ENCODE results near the gene FRA10AC1.
"Not testable (repeated sequence)": the region's sequence is repeated elsewhere in the genome, so short reads cannot be mapped to it uniquely, and the experiment has no call there.

Gene FRA10AC1

DNA sequence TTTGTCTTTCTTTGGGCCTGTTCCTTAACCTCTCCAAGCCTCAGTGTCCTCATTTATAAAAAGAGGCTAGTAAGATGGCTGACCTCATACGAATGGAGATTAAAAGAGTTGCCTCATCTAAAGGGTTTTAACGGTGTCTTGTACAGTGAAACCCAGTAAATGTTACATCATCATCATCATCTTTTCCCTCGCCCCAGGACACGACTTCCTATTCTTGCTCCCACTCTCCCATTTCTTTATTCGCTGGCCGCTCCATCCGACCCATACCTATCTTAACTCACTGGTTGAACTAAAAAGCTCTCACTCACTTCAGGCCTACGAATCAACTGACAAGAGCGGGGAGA, 554 bp downstream of the FRA10AC1 start:
- DNase-seq = no peak

DNA sequence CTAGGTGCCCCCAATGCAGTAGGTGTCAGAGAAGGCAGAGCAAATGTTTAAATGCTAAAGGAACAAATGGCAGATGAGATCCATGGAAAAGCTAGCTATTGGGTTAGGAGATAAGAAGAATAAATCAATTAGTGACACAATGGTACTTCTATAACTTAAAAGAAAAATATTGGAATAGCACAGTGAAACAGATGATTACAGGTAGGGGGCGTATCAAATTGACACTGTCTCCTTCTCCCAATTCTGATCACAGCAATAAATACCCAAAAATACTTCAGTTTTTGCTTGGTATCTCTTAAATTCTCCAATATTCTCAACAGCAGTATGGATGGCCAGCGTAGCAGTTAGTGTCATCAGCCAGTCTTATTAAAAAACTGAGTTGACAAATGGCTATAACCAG, 5.2 kb downstream of the FRA10AC1 start:
- DNase-seq = no peak

DNA sequence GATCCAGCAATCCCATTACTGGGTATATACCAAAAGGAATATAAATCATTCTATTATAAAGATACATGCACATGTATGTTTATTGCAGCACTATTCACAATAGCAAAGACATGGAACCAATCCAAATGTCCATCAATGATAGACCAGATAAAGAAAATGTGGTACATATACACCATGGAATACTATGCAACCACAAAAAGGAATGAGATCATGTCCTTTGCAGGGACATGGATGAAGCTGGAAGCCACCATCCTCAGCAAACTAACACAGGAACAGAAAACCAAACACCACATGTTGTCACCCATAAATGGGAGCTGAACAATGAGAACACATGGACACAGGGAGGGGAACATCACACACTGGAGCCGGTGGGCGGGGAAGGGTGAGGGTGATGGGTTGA, 5.8 kb downstream of the FRA10AC1 start:
- DNase-seq = not testable (repeated sequence)

DNA sequence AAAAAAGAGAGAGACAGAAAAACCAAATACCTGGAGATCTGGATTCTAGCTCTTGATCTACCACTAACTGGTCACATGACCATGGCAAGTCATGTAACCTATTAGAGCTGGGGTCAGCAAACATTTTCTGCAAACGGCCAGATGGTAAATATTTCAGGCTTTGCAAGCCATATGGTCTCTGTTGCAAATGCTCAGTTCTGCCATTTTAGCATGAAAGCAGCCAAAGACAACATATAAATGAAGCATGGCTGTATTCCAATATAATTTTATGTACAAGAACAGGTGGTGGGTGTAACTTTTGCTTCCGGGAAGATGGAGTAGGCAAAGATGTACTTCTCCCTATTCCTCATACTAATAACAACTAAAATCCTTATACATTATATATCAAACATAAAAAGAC, 6.7 kb downstream of the FRA10AC1 start:
- no peak for DNase-seq

DNA sequence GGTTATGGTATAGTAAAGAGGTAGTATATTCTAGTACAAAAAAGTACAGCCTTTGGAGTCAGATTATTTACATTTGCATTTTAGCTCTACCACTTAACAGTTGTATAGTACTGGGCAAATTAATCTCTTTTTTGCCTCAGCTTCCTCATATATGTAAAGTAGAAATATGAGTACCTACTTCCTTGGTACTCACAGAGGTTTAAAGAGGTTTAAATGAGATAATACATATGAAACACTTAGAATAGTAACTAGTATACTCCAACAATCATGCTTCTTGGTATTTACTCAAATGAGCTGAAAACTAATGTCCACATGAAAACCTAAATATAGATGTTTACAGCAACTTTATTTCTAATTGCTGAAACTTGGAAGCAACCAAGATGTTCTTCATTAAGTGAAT, 14.7 kb downstream of the FRA10AC1 start:
- DNase-seq = no peak

DNA sequence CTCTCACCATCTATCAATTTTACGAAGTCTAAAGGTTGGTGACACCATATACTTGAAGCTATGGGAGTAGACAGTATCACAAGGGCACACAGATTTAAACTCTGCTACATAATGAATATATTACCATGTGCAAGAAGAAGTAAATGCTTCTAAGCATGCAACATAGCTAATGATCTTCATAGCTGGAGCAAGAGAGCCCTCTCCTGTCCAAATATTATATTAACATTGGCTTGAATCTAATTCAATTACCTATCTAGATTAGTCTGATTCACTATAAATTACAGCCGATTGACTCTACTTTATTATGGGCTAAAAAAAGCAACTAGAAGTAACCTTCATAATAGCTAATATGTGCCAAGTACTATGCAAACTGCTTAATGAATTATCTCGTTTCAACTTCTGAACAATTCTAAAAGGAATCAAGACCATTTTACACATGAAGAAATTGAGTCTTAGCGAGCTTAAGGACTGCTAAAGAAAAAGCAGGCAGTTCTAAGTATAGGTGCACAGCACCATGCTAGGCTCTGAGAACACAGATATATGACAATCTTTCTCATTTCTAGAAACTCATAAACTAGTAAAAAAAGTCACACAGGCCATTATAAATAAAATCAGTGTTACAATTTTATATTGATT, 21.9 kb downstream of the FRA10AC1 start:
- DNase-seq = no peak

DNA sequence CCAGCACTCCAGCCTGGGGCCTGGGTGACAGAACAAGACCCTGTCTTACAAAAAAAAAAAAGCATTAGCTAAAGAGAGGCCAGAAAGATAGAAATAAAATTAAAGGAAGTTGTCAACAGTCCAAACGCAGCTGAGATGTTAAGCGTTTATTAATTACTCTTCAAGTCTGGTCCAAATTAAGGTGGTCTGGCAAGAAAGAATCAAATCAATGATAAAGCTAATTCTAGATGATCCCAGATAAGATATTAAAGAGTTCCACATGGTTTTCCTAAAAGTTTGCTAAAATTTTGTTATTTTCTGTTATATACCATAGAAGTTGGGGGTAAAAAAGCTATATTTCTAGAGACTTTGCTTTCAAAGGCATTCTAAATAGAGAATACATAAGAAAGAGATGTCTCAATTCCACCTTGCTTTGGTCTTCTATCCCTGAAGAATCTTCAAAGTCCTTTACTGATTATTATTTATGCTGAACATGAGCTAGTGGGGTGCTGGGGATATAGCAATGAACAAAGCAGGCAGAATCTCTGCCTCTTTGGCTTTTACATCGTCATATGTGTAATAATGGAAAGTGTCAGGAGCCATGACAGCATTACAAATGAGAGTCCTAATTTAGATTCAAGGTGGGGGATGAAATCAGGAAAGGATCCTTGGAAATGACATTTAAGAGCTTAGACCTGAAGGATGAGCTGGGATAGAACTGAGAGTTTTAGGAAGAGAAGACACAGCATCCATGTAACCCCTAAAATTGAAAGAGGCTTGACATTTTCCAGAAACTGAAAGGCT, 23.4 kb downstream of the FRA10AC1 start:
- no peak for DNase-seq

DNA sequence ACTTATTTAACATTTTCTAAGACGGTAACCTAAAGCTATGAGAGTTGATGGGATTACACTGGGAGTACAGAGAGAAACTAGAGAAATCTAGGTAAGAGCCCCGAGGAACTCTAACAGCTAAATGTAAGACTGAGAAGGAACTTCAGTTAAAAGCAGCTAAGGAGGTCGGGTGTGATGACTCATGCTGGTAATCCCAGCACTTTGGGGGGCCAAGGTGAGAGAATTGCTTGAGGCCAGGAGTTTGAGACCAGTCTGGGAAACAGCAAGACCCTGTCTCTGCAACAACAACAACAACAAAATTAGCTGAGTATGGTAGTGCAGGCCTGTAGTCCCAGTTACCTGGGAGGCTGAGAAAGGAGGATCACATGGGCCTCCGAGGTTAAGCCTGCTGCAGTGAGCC, 24.0 kb downstream of the FRA10AC1 start:
- no peak for DNase-seq

DNA sequence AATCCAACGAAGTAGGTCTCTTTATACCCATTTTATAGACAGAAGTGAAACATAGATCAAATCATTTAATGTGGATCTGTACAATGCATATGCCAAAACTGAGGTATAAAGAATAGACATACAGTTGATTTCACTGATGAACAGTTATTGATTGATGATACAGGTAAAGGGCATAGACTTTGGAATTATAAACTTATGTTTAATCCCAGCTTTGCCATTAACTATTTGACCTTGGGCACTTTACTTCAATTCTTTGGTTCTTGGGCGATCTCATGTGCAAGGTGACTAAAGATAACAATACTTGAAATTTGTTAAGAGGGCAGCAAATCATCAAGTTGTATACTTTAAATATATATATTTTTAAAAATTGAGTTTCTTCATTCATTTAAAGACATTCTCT, 28.6 kb downstream of the FRA10AC1 start:
- DNase-seq = no peak

DNA sequence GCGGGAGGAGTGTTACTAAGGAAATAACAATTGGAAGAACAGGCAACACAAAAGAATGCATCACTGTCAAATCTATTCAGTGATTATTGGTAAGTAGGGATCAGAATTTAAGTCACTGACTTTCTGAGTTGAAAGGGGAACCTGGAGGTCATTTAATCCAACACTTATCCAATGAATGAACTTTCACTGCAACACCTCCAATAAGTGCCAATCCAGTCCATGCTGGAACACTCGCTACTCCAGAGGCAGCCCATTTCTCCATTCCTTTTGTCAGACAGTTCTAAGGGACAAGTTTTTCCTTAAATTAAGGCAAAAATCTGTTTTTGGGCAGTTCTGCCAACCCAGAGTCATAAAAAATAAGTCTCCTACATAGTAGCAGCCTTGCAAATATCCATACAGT, 29.5 kb downstream of the FRA10AC1 start:
- DNase-seq = no peak

DNA sequence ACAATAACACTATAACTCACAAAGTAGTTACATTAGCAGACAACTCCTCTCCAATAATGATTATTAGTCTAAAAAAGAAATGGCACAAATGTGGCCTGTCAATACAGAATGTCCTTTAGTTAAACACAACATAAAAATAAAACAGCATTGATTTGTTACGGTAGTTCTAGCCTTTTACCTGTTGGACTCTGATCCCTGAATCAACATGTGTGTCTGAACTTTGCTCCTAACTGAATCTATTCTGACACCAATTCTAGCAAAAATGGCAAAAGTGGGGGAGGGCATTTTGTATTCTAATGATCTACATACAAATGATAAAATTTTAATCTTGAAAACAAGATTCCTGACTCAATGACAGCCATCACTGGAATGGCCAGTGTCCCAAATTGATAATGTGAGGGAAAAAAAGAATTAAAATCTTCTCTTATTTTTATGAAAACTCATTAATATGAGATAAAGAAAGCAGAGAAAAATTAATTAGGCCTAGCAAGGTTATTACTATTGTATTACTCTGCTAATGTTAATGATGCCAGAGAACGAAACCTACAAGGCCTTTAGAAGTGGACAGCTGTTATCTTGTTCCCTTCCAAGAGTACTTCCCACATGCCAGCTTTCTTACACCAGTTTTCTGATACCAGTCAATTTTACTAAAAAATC, 30.2 kb downstream of the FRA10AC1 start:
- DNase-seq = no peak

DNA sequence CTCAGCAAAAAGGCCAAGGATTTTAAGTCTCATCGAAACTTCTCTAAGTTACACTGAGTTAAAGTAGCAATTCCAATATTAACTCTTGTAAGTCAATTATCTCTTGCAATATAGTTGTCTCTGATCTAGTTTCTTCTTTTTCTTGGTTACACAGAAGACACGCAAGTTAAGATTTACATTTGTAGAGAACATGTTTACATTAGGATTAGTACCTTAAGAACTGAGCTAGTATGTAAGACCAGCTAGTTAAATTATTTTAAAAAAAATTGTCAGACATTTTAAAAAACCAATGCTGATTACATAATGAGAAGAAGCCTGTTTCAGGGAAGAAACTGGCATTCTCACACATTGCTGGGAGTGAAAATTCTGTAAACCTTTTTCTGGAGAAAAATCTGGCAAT, 31.4 kb downstream of the FRA10AC1 start:
- DNase-seq = no peak

DNA sequence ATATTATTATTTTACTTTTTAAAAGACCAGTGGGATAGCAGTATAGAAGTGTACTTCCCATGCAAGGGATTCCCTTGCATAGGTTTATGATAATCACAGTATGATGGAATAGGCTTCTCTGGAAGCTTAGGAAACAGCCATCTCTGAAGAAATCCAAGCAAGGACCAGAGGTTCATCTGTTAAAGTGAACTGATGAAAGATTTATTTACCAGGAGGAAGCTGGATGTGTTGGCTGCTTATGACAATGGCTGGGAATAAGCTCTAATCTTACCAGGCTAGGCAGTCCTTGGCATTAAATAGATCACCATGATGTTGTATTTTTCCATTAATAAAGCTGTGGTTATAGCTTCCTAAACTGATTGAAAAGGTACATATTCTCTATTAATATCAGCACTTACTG, 32.0 kb downstream of the FRA10AC1 start:
- DNase-seq = no peak

DNA sequence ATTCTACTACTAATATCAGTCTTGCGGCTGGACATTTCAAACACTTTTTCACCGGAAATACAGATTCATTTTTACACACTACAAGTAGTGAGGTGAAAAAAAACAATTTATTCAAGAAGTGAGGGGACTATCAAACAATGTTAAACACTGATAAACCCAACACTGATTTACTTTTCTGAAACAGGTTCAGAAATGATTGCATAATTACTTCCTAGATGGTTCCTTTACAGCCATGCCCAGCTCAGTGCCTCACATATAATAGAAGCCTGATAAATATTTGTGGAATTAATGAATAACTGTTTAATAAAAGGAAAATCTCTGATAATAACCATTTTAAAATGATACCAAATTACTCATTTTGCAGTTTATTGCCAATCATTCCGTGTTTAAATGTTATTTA, 34.6 kb downstream of the FRA10AC1 start:
- DNase-seq = no peak

DNA sequence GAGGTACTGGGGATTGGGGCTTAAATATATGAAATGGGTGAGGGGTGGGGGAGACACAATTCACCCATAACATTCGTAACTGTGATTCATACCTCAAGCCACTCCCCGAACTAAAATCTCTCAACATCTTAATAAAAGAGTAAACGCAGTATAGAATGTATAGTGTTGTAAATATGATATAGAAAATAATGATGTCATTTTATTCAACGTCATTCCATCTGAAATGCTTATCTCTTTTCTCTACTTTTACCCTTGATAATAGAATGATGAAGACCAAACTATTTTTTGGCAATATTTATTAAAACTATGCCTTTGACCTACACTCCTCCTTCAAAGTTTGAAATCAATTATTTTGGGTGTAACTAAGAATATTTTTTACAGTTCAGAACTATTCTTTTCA, 36.4 kb downstream of the FRA10AC1 start:
- DNase-seq = no peak

DNA sequence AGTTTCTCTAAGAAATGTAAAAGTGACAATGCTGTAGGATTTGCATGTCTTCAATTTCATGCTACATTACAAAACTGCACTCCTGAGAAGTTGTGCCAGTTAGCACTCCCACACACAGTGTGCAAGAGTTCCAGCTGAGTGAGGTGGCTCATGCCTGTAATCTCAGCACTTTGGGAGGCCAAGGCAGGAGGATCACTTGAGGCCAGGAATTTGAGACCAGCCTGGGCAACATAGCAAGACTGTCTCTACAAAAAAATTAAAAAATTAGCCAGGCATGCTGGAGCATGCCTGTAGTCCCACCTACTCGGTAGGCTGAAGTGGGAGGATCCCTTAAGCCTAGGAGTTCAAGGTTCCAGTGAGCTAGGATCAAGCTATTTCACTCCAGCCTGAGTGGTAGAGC, 44.6 kb downstream of the FRA10AC1 start:
- no peak for DNase-seq

DNA sequence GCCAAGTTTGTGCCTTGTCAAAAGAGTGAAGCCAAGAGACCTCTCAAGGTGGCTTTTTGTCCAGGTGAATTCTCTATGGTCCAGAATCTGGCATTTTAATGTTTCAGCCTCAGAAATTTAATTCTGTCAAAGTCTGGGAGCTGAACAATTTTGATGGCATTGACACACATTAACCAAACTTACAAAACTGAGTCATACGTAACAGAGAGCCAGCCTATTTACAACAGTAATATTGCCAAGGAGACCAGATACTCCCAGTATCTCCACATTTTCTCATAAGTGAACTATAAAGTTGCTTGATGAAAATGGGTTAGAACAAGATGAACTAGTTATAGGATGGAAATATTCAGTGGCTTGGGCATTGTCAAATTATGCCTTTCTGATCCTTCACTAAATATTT, 46.2 kb downstream of the FRA10AC1 start:
- no peak for DNase-seq

DNA sequence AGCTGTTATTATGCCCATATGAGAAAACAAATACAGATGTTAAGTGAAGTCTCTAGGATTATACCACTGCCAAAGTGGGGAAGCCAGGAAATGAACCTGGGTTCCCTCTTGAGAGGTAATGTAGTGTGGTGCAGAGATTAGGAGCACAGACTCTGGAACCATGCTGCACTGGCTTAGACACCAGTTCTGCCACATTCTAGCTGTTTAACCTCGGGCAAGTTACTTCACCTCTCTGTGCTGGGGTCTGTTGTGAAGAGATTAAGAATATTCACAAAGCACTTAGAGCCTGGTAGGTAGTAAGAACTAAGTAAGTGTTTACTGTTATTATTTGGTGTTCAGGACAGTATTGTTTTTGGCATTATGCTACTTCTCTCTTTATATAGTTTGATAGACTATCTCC, 48.2 kb downstream of the FRA10AC1 start:
- DNase-seq = no peak

DNA sequence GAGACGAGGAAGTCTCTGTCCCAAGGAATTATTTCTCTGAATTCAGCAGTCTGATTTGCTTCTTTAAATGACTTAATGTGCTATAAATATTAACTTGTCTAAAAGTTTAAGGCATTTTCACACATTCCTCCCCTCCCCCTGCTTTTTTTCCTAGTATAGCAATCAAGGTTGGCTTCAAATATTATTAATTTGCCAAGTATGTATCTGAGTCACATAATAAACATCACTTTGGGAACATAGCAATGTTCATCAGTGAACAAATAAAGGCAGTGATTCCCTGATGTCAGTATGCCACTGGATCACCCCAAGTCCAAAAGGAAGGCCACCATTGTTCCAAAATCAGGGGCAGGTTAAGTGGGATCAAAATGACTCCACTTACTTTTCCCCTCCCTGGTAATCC, 49.5 kb downstream of the FRA10AC1 start:
- DNase-seq = no peak

DNA sequence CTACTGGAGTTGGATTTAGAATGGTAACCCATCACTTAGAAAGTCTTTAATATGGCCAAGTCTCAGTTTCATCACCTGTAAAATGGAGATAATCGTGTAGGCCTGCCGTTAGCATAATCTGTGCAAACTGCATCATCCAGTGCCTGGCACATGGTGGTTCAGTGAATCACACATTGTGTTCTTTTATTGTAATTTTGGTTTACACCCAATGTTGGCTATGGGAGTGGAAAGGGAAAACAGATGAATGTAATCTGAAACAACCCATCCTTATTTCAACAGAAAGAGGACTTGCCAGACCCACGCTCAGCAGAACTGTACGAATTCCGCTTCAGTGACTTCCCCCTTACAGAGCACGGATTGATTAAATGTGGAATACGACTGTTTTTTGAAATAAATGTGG, 62.6 kb downstream of the FRA10AC1 start:
- no peak for DNase-seq

DNA sequence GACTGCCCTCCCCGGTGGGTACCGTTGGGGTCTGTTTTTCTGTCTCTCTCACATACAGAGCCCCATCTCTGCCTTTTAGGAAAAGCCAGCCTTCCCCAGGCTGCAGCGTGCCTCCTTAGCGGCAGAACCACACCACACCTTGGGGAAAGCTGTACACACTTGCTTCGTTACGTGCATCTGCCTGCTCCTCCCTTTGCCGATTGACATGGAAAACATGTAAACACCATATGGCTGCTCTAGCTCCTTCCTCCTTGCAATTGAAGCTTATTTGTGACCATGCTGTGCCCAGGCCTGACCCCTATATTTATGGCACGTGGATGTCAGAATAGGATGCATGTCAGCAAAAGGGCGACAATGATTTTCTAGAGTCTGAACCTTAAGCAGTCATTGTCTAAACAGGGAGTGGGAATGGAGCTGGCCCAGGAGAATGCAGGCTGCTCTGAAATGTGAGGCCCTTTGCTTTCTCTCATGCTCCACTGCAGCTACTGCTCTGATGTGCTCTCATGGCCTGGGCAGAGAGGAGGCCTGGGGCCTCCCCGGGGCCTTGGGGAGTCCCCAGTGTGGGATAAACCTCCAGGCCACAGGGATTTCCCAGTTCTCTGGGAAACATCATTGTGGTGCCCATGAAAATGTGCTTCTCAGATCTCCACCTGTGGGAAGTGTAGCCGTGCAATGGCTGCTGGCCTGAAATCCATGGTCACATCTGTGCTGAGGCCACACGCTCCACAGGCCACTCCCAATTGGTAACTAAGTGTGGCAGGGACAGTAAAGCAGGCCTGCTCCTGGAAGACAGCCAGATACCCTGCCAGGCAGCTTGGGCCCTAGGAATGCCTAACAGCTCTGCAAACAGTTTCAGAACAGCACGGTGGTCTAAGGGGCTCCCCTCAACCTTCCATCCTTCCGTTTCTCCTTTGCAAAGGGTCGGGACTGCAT, 71.5 kb downstream of the FRA10AC1 start:
- no peak for DNase-seq

DNA sequence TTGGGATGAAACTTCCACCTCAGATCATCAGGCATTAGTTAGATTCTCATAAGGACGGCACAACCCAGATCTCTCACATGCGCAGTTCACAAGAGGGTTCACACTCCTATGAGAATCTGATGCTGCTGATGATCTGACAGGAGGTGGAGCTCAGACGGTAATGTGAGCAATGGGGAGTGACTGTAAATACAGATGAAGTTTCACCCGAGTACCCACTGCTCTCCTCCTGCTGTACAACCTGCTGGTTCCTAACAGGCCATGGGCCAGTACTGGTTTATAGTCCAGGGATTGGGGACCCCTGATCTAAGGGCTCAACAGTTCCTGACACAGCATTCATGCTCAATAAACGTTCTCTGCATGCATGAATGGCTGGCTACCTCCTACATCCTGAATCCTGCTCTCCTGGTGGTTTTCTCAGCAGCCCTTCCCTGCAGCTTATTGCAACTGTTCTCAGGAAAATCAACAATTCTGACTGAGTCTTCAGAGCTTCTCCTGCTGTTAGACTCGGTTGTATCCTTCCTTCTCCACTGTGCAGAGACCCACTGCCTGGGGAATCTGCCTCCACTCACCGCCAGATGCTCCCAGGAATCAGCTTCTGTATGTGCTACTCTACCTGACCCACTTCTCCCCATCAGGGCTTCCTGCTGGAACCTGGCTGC, 72.6 kb downstream of the FRA10AC1 start:
- DNase-seq = no peak

DNA sequence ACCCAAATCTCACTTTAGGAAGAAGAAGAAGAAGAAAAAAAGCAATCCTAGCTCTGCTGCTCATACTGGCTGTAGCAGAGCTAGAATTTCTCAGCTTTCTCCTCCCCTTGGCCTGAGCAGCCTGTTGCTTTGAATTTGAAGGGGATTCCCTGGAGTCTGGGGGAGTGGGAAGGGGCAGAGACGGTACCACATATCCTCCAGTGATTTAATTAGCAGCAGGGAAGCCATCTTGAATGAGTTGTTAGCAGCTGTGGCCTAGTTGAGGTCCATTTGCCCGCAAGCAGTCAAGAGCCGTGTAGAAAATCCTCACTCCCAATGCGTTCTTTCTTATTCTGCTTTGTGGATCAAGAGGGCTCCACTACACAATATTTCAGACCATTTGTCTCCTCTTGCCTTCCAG, 73.5 kb downstream of the FRA10AC1 start:
- DNase-seq = no peak
